GM19452 (cell line): ENCODE results near the gene DLG4.
"Not testable (repeated sequence)": the region's sequence is repeated elsewhere in the genome, so short reads cannot be mapped to it uniquely, and the experiment has no call there.

ENCODE experiments used
- ATAC-seq: cut with Tn5 transposase; IDR thresholded peaks from one replicate; pipeline ENCODE4 v1.9.1; 2021; ENCODE audit not compliant: unreplicated experiment

Gene DLG4

GRCh38 chr17:7249830-7250229 lies 30.2 kb upstream of the DLG4 start:
- no peak for ATAC-seq

- no peak for ATAC-seq
These were observed 29.6 kb upstream of the DLG4 start for GRCh38 chr17:7249214-7249613.

GRCh38 chr17:7248796-7249195 lies 29.2 kb upstream of the DLG4 start:
- no peak for ATAC-seq

GRCh38 chr17:7246779-7247178 lies 27.1 kb upstream of the DLG4 start:
- ATAC-seq: no peak

GRCh38 chr17:7243838-7244237 lies 24.2 kb upstream of the DLG4 start:
- ATAC-seq: not testable (repeated sequence)

GRCh38 chr17:7243453-7243729 lies 23.8 kb upstream of the DLG4 start:
- ATAC-seq: no peak

GRCh38 chr17:7242717-7243452 lies 23.2 kb upstream of the DLG4 start:
- ATAC-seq: peak; percentile 36

GRCh38 chr17:7241783-7242716 lies 22.4 kb upstream of the DLG4 start, which contains the start of gene GABARAP:
Gene GABARAP, minus strand, starts transcription at chr17:7242449. Its CDS starts 119 bp downstream, at chr17:7242330.
- peak; percentile 17 for ATAC-seq

GRCh38 chr17:7241090-7241733 lies 21.6 kb upstream of the DLG4 start:
- ATAC-seq: no peak

GRCh38 chr17:7240375-7240774 lies 20.7 kb upstream of the DLG4 start:
- no peak for ATAC-seq

GRCh38 chr17:7239091-7240027 lies 19.7 kb upstream of the DLG4 start, which contains the start of gene PHF23:
Gene PHF23, minus strand, starts transcription at chr17:7239457. Its CDS starts 178 bp downstream, at chr17:7239279.
- peak; percentile 39 for ATAC-seq

GRCh38 chr17:7238420-7239090 lies 18.9 kb upstream of the DLG4 start:
- ATAC-seq: no peak

GRCh38 chr17:7237761-7238419 lies 18.3 kb upstream of the DLG4 start:
- no peak for ATAC-seq

GRCh38 chr17:7237266-7237760 lies 17.7 kb upstream of the DLG4 start:
- ATAC-seq: no peak

- ATAC-seq: no peak
These were observed 17.2 kb upstream of the DLG4 start for GRCh38 chr17:7236808-7237207.

GRCh38 chr17:7235693-7236665 lies 16.3 kb upstream of the DLG4 start:
- ATAC-seq: no peak

- ATAC-seq: peak; percentile 51
These were observed 14.7 kb upstream of the DLG4 start, which contains the start of gene DVL2 for GRCh38 chr17:7234083-7234951. Gene DVL2, minus strand, starts transcription at chr17:7234517. Its CDS starts 255 bp downstream, at chr17:7234262.
